HG02759 (cell line): Measurements from ENCODE around the gene MNAT1.
A peak's percentile ranks its signal among the peaks of the same experiment; 100 is the strongest.

Experiments
- ATAC-seq: cut with Tn5 transposase; IDR thresholded peaks from one replicate; pipeline ENCODE4 v1.9.1; 2021; ENCODE audit warnings: mild to moderate bottlenecking, moderate library complexity; ENCODE audit not compliant: unreplicated experiment

MNAT1 gene

DNA sequence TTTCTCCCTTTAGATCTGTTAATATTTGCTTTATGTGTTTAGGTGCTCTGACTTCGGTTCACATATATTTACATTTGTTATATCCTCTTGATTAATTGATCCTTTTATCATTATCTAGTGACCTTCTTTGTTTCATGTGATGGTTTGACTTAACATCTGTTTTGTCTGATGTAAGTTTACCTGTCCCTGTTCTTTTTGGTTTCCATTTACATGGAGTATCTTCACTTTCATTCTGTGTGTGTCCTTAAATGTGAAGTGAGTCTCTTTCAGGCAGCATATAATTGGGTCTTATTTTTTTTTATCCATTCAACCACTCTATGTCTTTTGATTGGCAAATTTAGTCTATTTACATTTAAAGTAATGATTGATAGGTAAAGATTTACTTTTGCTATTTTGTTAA lies 222.1 kb downstream of the MNAT1 start:
- ATAC-seq = no peak

DNA sequence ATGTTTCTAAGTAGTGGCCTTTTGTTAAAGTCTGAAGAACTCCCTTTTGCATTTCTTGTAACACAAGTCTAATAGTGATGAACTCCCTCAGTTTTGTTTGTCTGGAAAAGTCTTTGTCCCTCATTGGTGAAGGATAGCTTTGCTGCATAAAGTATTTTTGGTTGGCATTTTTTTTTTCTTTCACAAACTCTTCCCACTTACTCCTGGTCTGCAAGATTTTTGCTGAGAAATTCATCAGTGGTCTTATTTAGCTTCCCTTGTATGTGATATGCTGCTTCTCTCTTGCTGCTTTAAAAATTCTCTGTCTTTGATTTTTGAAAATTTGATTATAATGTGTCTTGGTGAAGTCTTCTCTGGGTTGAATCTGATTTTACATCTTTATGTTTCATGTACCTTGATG lies 223.6 kb downstream of the MNAT1 start:
- ATAC-seq = no peak

DNA sequence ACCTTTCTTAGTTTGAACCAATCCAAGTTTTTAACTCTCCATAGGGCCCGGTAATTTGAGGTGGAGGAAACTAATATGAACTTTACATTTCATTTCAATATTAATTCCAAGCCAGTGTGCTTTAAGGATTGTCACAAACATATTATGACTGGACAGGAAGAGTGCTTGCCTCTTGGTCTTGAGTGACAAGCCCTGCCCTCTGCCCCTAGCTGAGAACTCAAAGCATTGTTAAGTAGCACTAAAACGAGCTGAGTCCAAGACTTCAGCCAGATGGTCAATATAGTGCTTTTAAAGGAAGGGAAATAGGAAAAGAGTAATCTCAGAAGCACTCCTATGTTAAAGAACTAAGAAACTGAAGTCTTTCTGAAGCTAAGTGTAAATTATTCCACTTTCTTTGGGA lies 229.2 kb downstream of the MNAT1 start:
- ATAC-seq = no peak

DNA sequence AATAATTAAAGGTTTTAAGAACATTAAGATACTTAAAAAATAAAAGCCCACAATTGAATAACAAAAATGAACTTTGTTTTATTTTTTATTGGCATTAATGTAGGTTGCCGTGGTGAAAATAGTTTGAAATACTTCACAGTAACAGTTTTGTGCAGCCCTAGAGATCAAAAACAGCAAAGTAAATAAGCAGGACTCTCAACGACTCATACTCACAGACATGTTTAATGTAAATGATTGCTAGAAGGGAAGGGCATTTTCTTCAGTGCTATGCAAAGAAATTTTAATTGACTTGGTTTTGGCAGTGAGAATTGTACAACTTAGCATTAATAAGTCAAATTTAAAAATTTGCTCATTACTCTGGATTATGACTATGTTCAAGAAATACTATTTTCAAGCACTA lies 230.3 kb downstream of the MNAT1 start:
- ATAC-seq = no peak

DNA sequence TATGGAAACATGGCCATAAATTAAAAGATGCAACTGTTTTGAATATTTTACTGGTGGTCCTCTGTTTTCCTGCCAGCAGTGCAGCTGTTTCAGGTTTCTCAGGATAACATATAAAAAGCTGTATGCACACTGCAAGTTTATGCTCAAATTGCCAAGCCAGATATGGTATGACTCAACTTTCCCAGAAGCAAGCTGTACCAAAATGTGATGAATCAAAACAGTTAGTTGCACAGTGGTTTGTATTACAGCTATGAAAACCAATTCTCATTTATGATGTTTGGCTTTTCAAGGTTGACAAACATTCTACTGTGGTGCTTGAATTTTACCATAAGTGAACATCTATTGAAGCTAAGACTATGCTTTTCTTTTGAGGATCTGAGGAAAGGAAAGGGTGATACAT lies 230.8 kb downstream of the MNAT1 start:
- ATAC-seq = no peak

DNA sequence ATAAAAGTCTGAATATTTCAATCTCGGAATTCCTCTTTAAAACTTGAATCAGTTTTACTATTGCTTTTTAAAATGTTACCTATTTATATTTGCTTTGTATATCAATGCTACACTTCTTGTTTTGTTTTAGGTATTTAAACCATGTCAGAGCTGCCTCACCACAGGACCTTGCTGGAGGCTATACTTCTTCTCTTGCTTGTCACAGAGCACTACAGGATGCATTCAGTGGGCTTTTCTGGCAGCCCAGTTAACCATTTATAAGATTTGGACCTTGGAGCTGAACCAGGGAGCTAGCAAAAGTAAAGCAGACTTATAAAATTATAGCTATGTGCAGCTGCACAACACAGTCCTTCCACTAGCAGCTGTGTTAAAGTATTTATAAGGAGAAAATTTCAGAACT lies 233.5 kb downstream of the MNAT1 start:
- ATAC-seq = no peak

DNA sequence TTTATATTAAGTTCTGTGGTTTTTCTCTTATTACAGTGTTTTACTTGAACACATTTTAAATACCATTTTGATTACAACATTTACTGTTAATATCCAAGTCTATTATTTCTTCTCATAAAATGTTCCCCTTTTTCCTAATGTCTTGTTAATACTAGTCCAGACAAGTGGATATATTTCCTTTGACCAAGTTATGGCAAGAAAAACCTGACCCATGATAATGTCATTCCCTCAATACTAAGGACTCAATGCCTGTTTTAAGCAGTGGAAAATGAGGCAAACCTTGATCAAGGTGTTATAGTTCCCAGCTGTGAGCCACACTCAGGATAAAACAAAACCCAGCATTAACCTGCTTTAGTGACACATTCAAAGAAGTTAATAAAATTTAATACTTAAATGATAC lies 234.1 kb downstream of the MNAT1 start:
- no peak for ATAC-seq

DNA sequence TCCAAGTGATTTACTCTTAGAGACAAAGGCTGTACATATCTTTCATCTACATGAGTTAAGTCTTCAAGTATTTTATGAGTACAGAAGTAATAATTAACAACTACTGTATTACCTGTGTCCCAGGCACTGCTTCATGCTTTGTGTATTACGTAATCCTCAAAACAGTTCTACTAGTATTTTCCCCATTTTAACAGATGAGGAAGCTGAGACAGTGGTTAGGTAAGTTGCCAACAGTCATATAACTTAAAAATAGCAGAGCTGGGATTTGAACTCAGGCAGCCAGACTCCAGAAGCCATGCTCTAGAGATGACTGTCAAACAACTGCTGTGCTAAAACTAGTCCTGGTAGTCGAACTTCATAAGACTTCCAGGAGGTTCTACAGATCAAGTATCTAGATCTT lies 235.6 kb downstream of the MNAT1 start:
- ATAC-seq = no peak

DNA sequence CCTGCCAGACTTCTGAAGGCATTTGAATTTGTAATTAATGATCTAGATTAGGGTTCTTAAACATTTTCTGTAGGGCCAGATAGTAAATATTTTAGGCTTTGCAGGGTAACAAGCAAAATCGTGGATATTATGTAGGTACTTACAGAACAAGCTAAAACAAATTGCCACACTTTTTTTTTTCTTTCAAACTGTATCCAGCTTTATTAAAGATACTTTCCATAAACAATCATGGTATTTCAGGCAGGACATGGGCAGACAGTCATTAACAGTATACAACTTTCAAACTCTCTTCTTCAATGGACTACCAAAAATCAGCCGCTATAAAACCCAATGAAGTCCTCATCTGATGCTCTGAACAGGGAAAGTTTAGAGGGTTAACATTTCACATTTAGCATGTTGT lies 236.7 kb downstream of the MNAT1 start:
- no peak for ATAC-seq

DNA sequence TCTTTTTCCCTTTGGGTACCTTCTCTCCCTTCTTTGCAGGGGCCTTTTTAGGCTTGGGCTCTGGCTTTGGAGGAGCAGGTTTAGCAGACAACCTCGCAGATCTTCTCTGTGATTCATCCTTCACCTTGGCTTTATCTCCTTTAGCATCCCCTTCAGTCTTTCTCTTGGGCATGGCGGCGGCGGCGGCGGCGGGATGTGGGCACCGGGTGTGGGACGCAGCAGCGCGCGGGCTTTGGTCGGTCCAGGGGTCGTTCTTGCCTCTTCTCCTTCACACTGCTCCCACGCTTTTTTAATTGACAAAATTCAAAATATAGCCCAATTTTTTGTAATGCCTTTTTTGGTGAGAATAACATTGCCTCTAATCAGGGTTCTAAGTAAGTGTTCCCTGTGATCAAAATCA lies 237.7 kb downstream of the MNAT1 start:
- ATAC-seq = no peak

DNA sequence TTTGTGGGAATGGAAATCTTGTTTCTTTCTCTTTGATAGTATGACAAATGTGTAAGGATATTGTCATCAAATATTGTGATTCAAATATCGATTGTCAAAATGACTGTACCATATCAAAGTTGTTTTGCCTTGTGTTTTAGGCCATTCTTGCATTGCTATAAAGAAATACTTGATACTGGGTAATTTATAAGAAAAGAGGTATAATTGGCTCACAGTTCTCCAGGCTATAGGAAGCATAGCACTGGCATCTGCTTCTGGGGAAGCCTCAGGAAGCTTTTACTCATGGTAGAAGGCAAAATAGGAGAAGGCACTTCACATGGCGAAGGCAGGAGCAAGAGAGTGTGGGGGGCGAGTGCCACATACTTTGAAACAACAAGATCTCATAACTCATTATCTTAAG lies 238.5 kb downstream of the MNAT1 start:
- ATAC-seq = no peak

DNA sequence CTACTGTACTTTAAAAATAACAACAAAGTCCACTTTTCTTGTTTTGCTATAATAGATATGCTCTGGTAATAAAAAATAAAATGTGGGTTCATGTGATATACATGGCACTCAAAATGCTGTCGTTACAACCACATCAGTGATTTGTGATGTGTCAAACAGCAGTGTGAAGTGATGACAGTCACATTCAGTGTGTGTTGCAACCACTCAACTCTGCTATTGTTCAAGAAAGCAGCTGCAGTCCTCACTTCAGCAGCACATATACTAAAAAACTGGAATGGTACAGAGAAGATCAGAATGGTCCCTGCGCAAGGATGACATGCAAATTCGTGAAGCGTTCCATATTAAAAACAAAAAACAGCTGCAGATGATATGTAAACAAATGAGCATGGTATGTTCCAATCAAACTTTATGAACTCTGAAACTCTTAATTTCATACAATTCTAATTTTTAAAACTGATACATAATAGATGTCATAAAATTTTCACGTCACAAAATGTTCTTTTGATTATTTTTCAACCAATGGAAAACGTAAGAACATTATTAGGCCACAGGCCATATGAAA lies 239.6 kb downstream of the MNAT1 start:
- ATAC-seq = no peak

DNA sequence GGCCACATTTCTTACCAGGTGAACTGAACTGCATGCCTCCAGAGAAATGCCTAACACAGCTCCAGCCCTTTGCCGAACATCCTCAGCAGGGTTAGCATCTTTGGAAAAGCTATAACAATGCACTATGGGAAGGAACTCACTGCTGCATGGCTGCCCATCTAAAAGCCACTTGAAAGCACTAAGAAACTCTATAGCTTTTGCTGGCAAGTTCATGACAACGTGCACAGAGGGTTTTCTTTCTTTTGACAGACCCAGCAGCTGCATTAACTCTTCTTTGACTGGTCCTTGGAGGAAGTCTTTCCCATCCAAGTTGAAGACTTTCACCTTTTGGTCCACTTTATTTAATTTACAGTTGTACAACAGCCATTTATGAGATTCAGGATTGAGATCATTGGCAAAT lies 241.0 kb downstream of the MNAT1 start:
- ATAC-seq = no peak

DNA sequence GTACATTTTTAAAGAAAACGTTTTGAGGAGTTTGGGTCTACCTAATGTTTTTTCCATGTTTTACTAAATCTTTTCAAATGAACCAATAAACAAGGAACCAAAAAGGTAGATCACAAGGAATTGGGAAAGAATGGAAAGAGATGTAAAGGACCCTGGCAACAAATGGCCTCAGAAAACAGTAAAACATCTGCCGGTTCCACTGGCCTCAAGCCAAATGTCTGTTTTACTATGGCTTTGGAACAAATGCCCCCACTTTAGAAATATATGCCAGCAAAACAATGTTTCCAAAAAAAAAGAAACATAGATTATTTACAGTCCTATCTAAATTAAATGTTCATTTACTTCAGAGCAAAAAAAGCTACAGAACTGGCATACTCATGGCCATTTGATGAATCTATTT lies 243.3 kb downstream of the MNAT1 start:
- no peak for ATAC-seq

DNA sequence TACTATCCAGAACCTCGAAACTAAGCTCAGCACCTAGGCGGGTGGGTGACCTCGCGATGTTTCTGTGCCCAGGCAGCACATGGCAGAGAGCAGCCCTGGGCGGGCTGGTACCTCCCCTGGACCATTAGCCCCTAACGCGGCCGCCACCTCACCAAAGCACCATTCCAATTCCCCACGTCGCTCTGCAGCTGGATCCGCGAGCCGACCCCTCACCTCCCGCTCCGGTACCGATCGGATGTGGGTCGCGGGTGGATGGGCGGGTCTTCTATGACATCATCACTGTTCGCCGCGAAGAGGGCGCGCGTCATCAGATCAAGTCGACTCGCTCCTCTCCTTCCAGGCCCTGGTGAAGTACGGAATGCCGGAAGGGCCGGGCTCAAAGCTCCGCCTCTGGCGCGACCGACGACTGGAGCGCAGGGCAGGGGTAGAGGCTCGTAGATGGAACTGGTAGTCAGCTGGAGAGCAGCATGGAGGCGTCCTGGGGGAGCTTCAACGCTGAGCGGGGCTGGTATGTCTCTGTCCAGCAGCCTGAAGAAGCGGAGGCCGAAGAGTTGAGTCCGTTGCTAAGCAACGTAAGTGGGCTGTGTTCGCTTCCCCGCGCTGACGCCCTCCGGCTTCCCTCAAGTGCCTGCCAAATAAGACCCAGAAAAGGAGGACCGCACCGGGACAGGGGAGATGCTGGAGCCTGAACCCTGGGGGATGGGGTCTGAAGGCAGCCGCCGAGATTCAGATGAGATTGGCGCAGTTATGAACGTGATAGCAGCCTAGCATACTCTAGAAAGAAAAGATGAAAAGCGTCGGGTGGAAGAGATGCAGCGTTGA lies 246.5 kb downstream of the MNAT1 start, which contains the start of the genes SLC38A6 and TRMT5:
Gene SLC38A6, plus strand, starts transcription at position 435 of the 822 bp plus-strand sequence. Its CDS starts 33 bp downstream, at position 468.
Gene TRMT5, minus strand, starts transcription at position 269 of the 822 bp plus-strand sequence. Its CDS starts 106 bp downstream, at position 163.
- ATAC-seq = peak; percentile 91

DNA sequence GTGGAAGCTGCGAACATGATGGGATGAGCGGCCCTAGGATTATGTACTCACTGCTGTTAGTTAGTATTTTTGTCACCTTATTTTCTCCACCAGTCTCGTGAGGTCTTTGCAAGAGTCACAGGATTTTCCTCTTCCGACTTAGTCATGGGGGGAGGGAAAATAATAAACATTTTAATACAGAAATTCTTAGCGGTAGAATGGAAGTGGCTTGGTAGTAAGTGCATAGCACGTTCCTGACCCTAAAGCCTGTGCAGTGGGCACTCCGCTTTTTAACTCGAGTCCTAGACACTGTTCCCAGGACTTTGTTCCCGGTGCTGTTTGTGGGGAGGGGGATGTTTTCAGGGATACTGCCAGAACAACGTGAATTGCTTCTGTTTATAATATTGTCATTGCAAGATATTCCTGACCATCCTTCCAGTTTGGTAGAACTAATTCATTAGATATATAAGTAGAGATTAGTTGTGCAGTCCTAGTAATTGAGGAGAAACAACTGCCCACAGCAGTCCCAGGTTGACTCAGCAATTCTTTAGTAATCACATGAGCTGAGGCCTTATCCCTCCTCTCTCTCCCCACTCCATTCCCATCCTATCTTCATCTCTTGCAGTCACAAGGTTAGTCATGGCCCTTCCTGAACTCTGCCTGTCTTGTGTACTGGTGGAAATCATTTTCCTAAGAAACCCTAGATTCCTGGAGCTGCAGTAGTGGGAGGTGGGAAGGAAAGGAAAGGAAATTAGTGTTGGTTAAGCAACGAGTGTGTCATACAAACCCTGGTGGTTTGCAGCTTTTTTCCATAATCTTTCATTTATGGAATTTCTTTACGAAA lies 247.3 kb downstream of the MNAT1 start:
- no peak for ATAC-seq

DNA sequence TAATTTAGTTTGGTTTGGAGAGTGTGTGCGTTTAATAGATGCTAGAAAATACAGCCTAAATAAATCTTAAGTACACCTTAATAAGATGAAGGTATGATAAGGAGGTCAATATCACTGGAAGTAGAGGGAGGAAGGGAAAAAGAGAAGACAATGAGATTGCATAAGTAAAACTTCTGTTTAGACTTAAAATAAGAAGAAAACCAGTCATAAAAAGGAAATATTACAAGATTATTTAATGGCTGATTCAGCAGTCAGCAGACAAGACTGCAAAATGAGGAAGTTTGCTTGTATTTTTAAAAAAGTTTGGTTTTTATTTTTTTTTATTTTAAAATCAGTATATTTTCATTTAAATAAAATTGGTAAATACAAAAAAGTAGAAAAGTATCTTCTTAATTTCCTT lies 249.6 kb downstream of the MNAT1 start:
- no peak for ATAC-seq

DNA sequence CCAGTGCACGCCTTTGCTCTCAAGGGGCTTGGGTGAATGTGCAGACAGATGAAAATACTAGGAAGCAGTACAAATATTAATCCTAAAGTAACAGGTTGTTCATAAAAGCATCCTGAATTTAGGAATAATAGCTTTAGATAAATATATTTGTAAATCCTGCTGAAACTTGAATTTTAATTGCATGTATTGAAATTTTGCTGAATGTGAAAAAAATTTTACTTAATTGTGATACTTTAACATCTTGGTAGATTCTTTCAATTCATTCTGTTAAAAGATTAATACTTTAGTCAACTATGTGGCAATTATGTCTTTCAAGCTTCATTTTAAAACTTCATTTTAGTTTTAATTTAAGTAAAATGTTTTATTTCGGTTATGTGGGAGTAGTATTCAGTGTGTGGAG lies 251.9 kb downstream of the MNAT1 start:
- ATAC-seq = no peak

DNA sequence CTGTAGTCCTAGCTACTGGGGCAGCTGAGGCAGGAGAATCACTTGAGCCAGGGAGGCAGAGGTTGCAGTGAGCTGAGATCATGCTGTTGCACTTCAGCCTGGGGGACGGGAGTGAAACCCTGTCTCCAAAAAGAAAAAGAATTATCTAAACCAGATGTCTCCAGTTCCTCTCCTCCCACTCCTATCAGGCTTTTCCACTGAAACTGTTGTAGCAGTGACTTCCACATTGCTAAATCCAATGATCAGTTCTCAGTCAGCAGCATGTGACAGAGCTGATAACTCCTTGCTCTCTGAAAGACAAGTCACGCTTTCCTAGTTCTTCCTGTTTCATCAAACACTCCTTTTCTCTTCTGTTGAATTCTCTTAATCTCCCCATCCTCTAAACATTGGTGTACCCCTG lies 255.0 kb downstream of the MNAT1 start:
- no peak for ATAC-seq

DNA sequence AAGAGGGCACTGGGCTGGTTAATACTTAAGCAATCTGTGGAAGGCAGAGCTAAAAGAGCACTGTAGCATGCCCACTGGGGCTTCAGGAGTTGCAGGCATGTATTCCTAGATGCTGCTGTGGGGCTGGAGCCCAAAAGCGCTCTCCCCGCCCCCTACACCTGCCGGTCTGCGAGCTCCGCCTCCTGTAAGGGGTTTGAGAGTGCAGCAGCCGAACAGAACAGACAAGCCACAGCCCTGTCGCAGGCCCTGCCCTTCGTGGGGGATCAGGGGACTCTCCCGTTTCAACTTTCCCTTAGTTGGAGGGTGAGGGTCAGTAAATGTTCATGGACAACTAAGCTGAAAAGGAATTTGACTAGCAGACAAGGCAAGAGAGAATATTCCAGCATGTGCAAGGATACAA lies 264.1 kb downstream of the MNAT1 start:
- ATAC-seq = no peak

DNA sequence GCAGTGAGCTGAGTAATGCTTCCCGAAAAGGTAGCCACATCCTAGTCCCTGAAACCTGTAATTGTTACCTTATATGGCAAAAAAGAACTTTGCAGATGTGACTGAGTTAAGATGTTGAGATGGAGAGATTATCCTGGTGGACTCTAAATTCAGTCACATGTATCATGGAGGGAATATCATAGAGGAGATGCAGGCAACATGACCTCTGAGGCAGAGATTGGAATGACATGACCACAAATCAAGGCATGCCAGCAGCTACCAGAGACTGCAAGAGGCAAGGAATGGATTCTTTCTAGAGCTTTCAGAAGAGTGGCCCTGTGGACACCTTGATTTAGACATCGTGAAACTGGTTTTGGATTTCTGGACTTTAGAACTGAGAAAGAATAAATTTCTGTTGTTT lies 265.0 kb downstream of the MNAT1 start:
- no peak for ATAC-seq

DNA sequence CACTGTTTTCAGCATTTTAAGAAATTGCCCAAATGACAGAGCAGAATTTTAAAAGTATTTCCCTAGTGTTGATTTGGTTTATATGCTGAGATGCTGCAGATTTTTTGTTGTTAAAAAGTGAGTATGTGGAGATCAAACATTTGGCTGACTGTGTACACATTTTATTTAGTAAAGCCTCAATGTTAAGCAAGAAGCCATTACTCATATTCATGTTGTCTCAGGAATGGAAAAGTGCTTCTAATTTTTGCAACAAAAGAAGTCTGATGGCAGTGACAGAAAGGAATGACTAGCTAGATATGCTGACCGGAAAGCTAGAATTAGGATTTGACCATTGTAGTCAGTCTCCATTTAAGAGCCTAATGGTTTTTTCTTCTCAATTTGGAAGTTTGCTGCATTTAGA lies 269.0 kb downstream of the MNAT1 start:
- ATAC-seq = no peak
